ENCODE data around the gene MAB21L3.

- TF ChIP-seq CTCF (IDR thresholded peaks at IDR 0.05; ENCODE audit: insufficient read depth, low read depth, low read length), result no peak
- no peak for TF ChIP-seq EZH2 (IDR thresholded peaks at IDR 0.05; ENCODE audit: insufficient read depth, low read length)
Measured at GRCh38 chr1:116087628-116088027, 23.6 kb upstream of the MAB21L3 start.
